Neuron (in vitro differentiated cells): Measurements from ENCODE around the gene PIAS1.

Experiments used
- H2AFZ ChIP-seq: one replicate; pipeline ENCODE4 v1.6.1; 2013; ENCODE audit warnings: low read depth, mild to moderate bottlenecking, inconsistent platforms, low read length, moderate library complexity
- H3K27me3 ChIP-seq: one replicate; pipeline ENCODE4 v1.6.1; 2013; ENCODE audit warnings: low read length; ENCODE audit not compliant: insufficient read depth
- H3K36me3 ChIP-seq: one replicate; pipeline ENCODE4 v1.6.1; 2013; ENCODE audit warnings: low read length; ENCODE audit not compliant: insufficient read depth
- H3K4me1 ChIP-seq: one replicate; pipeline ENCODE4 v1.6.1; 2013; ENCODE audit warnings: low read length; ENCODE audit not compliant: insufficient read depth
- H3K4me3 ChIP-seq: 2 replicates; pipeline ENCODE4 v1.5.1; 2013; ENCODE audit warnings: mild to moderate bottlenecking, low read length, moderate library complexity
- H3K9me3 ChIP-seq: one replicate; pipeline ENCODE4 v1.6.1; 2013; ENCODE audit warnings: low read length

Gene PIAS1

GRCh38 chr15:68025835-68026424 lies 28.2 kb upstream of the PIAS1 start:
- H3K4me1 ChIP-seq: no peaks in the 10 kb centered on the region
- no peak overlapping the region for H2AFZ ChIP-seq
- H3K36me3 ChIP-seq: no peaks in the 10 kb centered on the region
- H3K27me3 ChIP-seq: peaks cover 2% of the 10 kb centered on the region
- no peak overlapping the region for H3K4me3 ChIP-seq
- H3K9me3 ChIP-seq: no peaks in the 10 kb centered on the region

GRCh38 chr15:68027388-68027787 lies 26.7 kb upstream of the PIAS1 start:
- Histone ChIP-seq H3K4me1 (no peaks in the 10 kb centered on the region), H2AFZ (no peak overlapping the region), H3K4me3 (no peak overlapping the region), H3K9me3 (no peaks in the 10 kb centered on the region), H3K27me3 (peaks cover 2% of the 10 kb centered on the region), H3K36me3 (no peaks in the 10 kb centered on the region)

- Histone ChIP-seq H3K9me3 (no peaks in the 10 kb centered on the region), H3K4me1 (no peaks in the 10 kb centered on the region), H2AFZ (no peak overlapping the region), H3K27me3 (peaks cover 5% of the 10 kb centered on the region), H3K4me3 (no peak overlapping the region), H3K36me3 (no peaks in the 10 kb centered on the region)
These were observed 25.8 kb upstream of the PIAS1 start for GRCh38 chr15:68028137-68028887.

GRCh38 chr15:68028888-68029207 lies 25.3 kb upstream of the PIAS1 start:
- Histone ChIP-seq H3K4me3 (no peak overlapping the region), H3K36me3 (no peaks in the 10 kb centered on the region), H3K4me1 (no peaks in the 10 kb centered on the region), H3K9me3 (no peaks in the 10 kb centered on the region), H3K27me3 (peaks cover 8% of the 10 kb centered on the region), H2AFZ (no peak overlapping the region)

- Histone ChIP-seq H3K27me3 (peaks cover 8% of the 10 kb centered on the region), H3K4me3 (no peak overlapping the region), H2AFZ (no peak overlapping the region), H3K9me3 (no peaks in the 10 kb centered on the region), H3K36me3 (no peaks in the 10 kb centered on the region), H3K4me1 (no peaks in the 10 kb centered on the region)
These were observed 24.2 kb upstream of the PIAS1 start for GRCh38 chr15:68029959-68030358.

GRCh38 chr15:68031404-68031803 lies 22.7 kb upstream of the PIAS1 start:
- Histone ChIP-seq H3K4me1 (no peaks in the 10 kb centered on the region), H3K27me3 (peaks cover 8% of the 10 kb centered on the region), H2AFZ (no peak overlapping the region), H3K36me3 (no peaks in the 10 kb centered on the region), H3K9me3 (no peaks in the 10 kb centered on the region), H3K4me3 (no peak overlapping the region)

- Histone ChIP-seq H2AFZ (no peak overlapping the region), H3K4me3 (no peak overlapping the region), H3K36me3 (no peaks in the 10 kb centered on the region), H3K4me1 (no peaks in the 10 kb centered on the region), H3K9me3 (no peaks in the 10 kb centered on the region), H3K27me3 (peaks cover 8% of the 10 kb centered on the region)
These were observed 21.4 kb upstream of the PIAS1 start for GRCh38 chr15:68032672-68033071.

- Histone ChIP-seq H3K27me3 (peaks cover 5% of the 10 kb centered on the region), H3K4me3 (no peak overlapping the region), H3K4me1 (no peaks in the 10 kb centered on the region), H3K9me3 (no peaks in the 10 kb centered on the region), H2AFZ (no peak overlapping the region), H3K36me3 (no peaks in the 10 kb centered on the region)
These were observed 20.0 kb upstream of the PIAS1 start for GRCh38 chr15:68034081-68034480.

- peaks cover 5% of the 10 kb centered on the region for H3K27me3 ChIP-seq
- H3K9me3 ChIP-seq: no peaks in the 10 kb centered on the region
- H3K4me1 ChIP-seq: no peaks in the 10 kb centered on the region
- no peaks in the 10 kb centered on the region for H3K36me3 ChIP-seq
- no peak overlapping the region for H3K4me3 ChIP-seq
- H2AFZ ChIP-seq: no peak overlapping the region
These were observed 19.3 kb upstream of the PIAS1 start for GRCh38 chr15:68034719-68035293.

- H3K4me1 ChIP-seq: no peaks in the 10 kb centered on the region
- no peak overlapping the region for H2AFZ ChIP-seq
- H3K4me3 ChIP-seq: no peak overlapping the region
- H3K36me3 ChIP-seq: no peaks in the 10 kb centered on the region
- no peaks in the 10 kb centered on the region for H3K9me3 ChIP-seq
- H3K27me3 ChIP-seq: peaks cover 3% of the 10 kb centered on the region
These were observed 15.9 kb upstream of the PIAS1 start for GRCh38 chr15:68038246-68038645.

GRCh38 chr15:68040144-68040543 lies 14.0 kb upstream of the PIAS1 start:
- Histone ChIP-seq H3K9me3 (no peaks in the 10 kb centered on the region), H3K27me3 (no peaks in the 10 kb centered on the region), H2AFZ (no peak overlapping the region), H3K36me3 (no peaks in the 10 kb centered on the region), H3K4me3 (no peak overlapping the region), H3K4me1 (no peaks in the 10 kb centered on the region)

- no peaks in the 10 kb centered on the region for H3K9me3 ChIP-seq
- H2AFZ ChIP-seq: no peak overlapping the region
- H3K4me3 ChIP-seq: no peak overlapping the region
- H3K27me3 ChIP-seq: no peaks in the 10 kb centered on the region
- no peaks in the 10 kb centered on the region for H3K4me1 ChIP-seq
- H3K36me3 ChIP-seq: no peaks in the 10 kb centered on the region
These were observed 11.8 kb upstream of the PIAS1 start for GRCh38 chr15:68042156-68042854.

- Histone ChIP-seq H3K4me1 (no peaks in the 10 kb centered on the region), H3K36me3 (no peaks in the 10 kb centered on the region), H3K4me3 (no peak overlapping the region), H2AFZ (no peak overlapping the region), H3K27me3 (no peaks in the 10 kb centered on the region), H3K9me3 (no peaks in the 10 kb centered on the region)
These were observed 11.3 kb upstream of the PIAS1 start for GRCh38 chr15:68042855-68043222.
